Measurements from ENCODE around the gene INA. TPM values are rescaled to one million over a fixed set of nuclear protein-coding genes. Genes with fewer than 3 reads are reported as not detected.

Gene INA
- total and polyA plus RNA-seq, 2 donors = 0.94 to 0.98 TPM

DNA sequence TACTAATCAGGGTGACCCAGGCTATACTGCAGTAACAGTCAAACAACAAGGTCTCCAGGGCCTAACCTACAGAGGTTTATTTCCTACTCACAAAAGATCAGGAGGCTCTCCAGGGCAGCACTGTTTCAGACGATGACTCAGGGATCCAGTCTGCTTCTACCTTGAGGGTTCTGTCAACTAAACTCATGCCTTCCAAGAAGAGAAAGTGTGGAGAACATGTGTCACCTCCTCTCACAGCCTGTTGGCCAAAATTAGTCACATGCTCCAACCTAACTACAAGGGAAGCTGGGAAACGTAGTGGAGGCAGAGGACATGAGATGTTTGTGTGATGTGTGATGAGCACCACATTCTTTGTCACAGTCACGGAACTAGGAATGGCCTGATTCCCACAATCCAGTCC lies 14.7 kb upstream of the INA start:
- Histone ChIP-seq H3K9me3 (ENCODE audit: control insufficient read depth in 2 of 2, insufficient read depth in 1 of 2, low read length in 1 of 2) (peaks cover 0 to 8% of the 10 kb centered on the region in 2 donors), H3K4me3 (ENCODE audit: low read length in 2 of 2) (no peak overlapping the region), H3K36me3 (ENCODE audit: control insufficient read depth in 2 of 2, insufficient read depth in 2 of 2, low read length in 1 of 2) (no peaks in the 10 kb centered on the region), H3K27ac (ENCODE audit: low read depth in 1 of 2, low read length in 1 of 2) (no peak overlapping the region), H3K27me3 (ENCODE audit: control insufficient read depth in 2 of 2, insufficient read depth in 1 of 2, low read length in 1 of 2) (peaks cover 3 to 5% of the 10 kb centered on the region in 2 donors), H3K4me1 (ENCODE audit: control insufficient read depth in 2 of 2, insufficient read depth in 2 of 2, low read length in 2 of 2) (no peaks in the 10 kb centered on the region)
- no peak for DNase-seq (ENCODE audit: low read depth in 6 of 9, low spot score in 9 of 9)
- WGBS = 86% methylated on average over 3 of the region's 3 CpGs

DNA sequence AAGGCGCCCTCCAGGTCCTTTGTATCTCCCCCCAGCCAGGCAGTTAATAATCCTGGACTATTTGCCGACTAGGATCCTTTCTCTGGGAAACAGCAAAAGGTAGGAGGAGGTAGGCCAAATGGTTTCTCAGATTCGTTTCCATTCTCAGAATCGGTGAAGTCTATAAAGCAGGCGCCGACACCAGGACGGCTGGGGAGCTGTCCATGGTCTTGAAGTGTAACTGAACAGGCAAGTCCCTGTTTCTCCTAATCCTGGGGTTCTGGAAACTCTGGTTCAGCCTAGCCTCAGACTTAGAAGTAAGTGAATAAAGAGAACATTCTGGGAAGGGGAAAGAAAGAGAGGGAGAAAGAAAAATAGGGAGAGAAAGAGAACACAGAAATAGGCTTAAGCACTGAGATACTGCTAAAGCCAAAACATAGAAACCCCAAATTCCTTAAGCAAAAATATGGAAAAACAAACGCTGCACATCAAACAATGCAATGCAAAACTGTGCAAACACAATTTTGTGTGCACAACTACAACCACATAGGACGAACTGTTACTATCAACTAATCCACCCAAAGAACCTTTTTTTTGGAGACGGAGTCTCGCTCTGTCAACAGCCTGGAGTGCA lies 11.1 kb upstream of the INA start:
- H3K27me3 ChIP-seq (ENCODE audit: control insufficient read depth in 2 of 2, insufficient read depth in 1 of 2, low read length in 1 of 2) = peaks cover 3 to 5% of the 10 kb centered on the region in 2 donors
- peak in 8 of 9 donors; percentile 34 to 81 (median 57) for DNase-seq (ENCODE audit: low read depth in 6 of 9, low spot score in 9 of 9)
- WGBS = 35% methylated on average over 11 of the region's 11 CpGs

DNA sequence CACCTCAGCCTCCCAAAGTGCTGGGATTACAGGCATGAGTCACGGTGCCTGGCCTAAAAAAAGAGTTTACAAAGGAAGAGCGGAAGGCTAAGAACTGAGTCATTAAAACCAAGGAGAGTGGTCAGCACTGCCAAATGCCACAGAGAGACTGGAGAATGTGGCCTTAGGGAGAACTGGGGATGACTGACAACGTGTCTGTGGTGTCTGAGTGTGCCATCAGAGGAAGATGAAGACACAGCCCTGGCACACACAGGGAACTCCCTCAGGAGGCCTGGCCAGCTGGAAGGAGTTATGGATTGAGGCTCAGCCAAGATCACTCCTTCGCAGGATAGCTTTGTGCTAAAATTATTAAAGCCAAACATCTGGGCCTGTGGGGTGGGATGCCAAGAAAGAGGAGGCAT lies 3.9 kb upstream of the INA start:
- no peaks in the 10 kb centered on the region for H3K36me3 ChIP-seq (ENCODE audit: control insufficient read depth in 2 of 2, insufficient read depth in 2 of 2, low read length in 1 of 2)
- 84% methylated on average over 4 of the region's 4 CpGs for WGBS
- no peak overlapping the region for H3K27ac ChIP-seq (ENCODE audit: low read depth in 1 of 2, low read length in 1 of 2)
- H3K4me1 ChIP-seq (ENCODE audit: control insufficient read depth in 2 of 2, insufficient read depth in 2 of 2, low read length in 2 of 2) = peaks cover 12 to 13% of the 10 kb centered on the region in 2 donors
- H3K27me3 ChIP-seq (ENCODE audit: control insufficient read depth in 2 of 2, insufficient read depth in 1 of 2, low read length in 1 of 2) = peaks cover 14 to 36% of the 10 kb centered on the region in 2 donors
- no peak for DNase-seq (ENCODE audit: low read depth in 6 of 9, low spot score in 9 of 9)
- H3K9me3 ChIP-seq (ENCODE audit: control insufficient read depth in 2 of 2, insufficient read depth in 1 of 2, low read length in 1 of 2) = no peaks in the 10 kb centered on the region
- no peak overlapping the region for H3K4me3 ChIP-seq (ENCODE audit: low read length in 2 of 2)

More for the DNA sequence above, 11.1 kb upstream of the INA start:
- Histone ChIP-seq H3K27ac (ENCODE audit: low read depth in 1 of 2, low read length in 1 of 2) (no peak overlapping the region), H3K36me3 (ENCODE audit: control insufficient read depth in 2 of 2, insufficient read depth in 2 of 2, low read length in 1 of 2) (no peaks in the 10 kb centered on the region), H3K9me3 (ENCODE audit: control insufficient read depth in 2 of 2, insufficient read depth in 1 of 2, low read length in 1 of 2) (no peaks in the 10 kb centered on the region), H3K4me3 (ENCODE audit: low read length in 2 of 2) (no peak overlapping the region), H3K4me1 (ENCODE audit: control insufficient read depth in 2 of 2, insufficient read depth in 2 of 2, low read length in 2 of 2) (no peaks in the 10 kb centered on the region)

DNA sequence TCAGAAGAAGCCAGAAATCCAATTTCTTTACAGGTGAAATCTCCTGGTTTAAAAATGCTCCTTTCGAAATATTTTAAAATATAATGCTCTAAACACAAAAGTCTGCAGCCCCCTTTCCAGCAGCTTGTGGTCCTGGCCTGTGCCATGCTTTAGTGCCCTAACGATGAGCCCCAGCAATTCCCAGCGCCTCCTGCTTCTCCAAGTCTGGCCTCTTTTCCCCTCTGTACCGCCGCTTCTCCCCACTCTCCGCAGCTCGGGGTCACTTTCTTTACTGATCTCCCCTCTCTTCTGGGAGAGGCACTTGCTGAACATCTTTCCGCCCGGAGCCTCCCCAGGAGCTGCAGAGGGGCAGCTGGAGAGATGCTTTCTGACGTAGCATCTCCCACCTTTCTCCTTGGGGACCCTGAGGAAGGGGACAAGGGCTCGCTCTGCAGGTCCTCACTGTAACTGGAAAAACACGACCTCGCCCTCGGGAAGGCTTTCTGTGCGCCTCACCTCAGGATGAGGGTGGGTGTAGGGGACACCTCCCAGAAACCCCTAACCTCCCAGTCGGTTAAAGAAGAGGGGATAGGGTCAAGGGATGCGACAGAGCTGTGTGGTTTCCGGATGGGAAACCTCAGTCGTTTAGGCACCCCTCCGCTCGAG lies 565 bp upstream of the INA start:
- H3K9me3 ChIP-seq (ENCODE audit: control insufficient read depth in 2 of 2, insufficient read depth in 1 of 2, low read length in 1 of 2) = no peaks in the 10 kb centered on the region
- WGBS = 13% methylated on average over 21 of the region's 21 CpGs
- peaks cover 18 to 62% of the 10 kb centered on the region in 2 donors for H3K27me3 ChIP-seq (ENCODE audit: control insufficient read depth in 2 of 2, insufficient read depth in 1 of 2, low read length in 1 of 2)
- H3K4me1 ChIP-seq (ENCODE audit: control insufficient read depth in 2 of 2, insufficient read depth in 2 of 2, low read length in 2 of 2) = peaks cover 13 to 18% of the 10 kb centered on the region in 2 donors
- H3K4me3 ChIP-seq (ENCODE audit: low read length in 2 of 2) = peak overlapping the region in 1 of 2 donors; percentile 47
- no peak for DNase-seq (ENCODE audit: low read depth in 6 of 9, low spot score in 9 of 9)
- no peaks in the 10 kb centered on the region for H3K36me3 ChIP-seq (ENCODE audit: control insufficient read depth in 2 of 2, insufficient read depth in 2 of 2, low read length in 1 of 2)
- no peak overlapping the region for H3K27ac ChIP-seq (ENCODE audit: low read depth in 1 of 2, low read length in 1 of 2)

DNA sequence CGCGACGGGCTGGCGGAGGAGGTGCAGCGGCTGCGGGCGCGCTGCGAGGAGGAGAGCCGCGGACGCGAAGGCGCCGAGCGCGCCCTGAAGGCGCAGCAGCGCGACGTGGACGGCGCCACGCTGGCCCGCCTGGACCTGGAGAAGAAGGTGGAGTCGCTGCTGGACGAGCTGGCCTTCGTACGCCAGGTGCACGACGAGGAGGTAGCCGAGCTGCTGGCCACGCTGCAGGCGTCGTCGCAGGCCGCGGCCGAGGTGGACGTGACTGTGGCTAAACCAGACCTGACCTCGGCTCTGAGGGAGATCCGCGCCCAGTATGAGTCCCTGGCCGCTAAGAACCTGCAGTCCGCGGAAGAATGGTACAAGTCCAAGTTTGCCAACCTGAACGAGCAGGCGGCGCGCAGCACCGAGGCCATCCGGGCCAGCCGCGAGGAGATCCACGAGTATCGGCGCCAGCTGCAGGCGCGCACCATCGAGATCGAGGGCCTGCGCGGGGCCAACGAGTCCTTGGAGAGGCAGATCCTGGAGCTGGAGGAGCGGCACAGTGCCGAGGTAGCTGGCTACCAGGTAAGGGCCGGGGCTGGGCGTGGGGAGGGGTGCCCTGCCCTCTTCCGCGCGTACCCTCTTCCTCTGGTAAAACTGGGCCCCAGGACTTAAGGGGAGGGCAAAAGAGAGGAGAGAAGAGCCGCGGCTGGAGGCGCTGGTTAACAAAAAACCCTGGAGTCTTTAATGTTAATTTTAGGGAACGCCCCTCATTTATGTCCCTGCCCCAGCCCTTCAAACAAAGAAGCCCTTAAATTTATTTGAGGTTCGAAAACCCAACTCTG lies 987 bp downstream of the INA start:
- Histone ChIP-seq H3K27ac (ENCODE audit: low read depth in 1 of 2, low read length in 1 of 2) (no peak overlapping the region), H3K27me3 (ENCODE audit: control insufficient read depth in 2 of 2, insufficient read depth in 1 of 2, low read length in 1 of 2) (peaks cover 18 to 67% of the 10 kb centered on the region in 2 donors), H3K36me3 (ENCODE audit: control insufficient read depth in 2 of 2, insufficient read depth in 2 of 2, low read length in 1 of 2) (no peaks in the 10 kb centered on the region), H3K4me1 (ENCODE audit: control insufficient read depth in 2 of 2, insufficient read depth in 2 of 2, low read length in 2 of 2) (peaks cover 17 to 21% of the 10 kb centered on the region in 2 donors), H3K4me3 (ENCODE audit: low read length in 2 of 2) (peak overlapping the region in 1 of 2 donors; percentile 47), H3K9me3 (ENCODE audit: control insufficient read depth in 2 of 2, insufficient read depth in 1 of 2, low read length in 1 of 2) (no peaks in the 10 kb centered on the region)
- 11% methylated on average over 76 of the region's 76 CpGs for WGBS
- DNase-seq (ENCODE audit: low read depth in 6 of 9, low spot score in 9 of 9) = no peak

DNA sequence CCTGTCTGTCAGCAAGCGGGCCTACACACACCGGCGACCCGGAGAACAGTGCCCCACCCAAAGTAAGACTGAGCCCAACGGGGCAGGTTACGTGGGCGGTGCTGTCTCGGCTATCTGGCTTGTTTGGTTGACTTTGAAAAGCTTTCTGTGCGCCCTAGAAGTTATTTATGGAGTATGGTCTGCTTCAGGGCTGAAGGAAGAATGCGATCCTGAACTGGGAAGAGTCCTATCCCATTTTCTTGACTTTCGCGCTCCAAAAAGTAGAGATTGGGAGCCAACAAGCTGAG lies 1.5 kb downstream of the INA start:
- Histone ChIP-seq H3K36me3 (ENCODE audit: control insufficient read depth in 2 of 2, insufficient read depth in 2 of 2, low read length in 1 of 2) (no peaks in the 10 kb centered on the region), H3K4me1 (ENCODE audit: control insufficient read depth in 2 of 2, insufficient read depth in 2 of 2, low read length in 2 of 2) (peaks cover 17 to 21% of the 10 kb centered on the region in 2 donors), H3K9me3 (ENCODE audit: control insufficient read depth in 2 of 2, insufficient read depth in 1 of 2, low read length in 1 of 2) (no peaks in the 10 kb centered on the region), H3K27ac (ENCODE audit: low read depth in 1 of 2, low read length in 1 of 2) (no peak overlapping the region), H3K27me3 (ENCODE audit: control insufficient read depth in 2 of 2, insufficient read depth in 1 of 2, low read length in 1 of 2) (peaks cover 18 to 65% of the 10 kb centered on the region in 2 donors), H3K4me3 (ENCODE audit: low read length in 2 of 2) (no peak overlapping the region)
- no peak for DNase-seq (ENCODE audit: low read depth in 6 of 9, low spot score in 9 of 9)
- 38% methylated on average over 12 of the region's 12 CpGs for WGBS

DNA sequence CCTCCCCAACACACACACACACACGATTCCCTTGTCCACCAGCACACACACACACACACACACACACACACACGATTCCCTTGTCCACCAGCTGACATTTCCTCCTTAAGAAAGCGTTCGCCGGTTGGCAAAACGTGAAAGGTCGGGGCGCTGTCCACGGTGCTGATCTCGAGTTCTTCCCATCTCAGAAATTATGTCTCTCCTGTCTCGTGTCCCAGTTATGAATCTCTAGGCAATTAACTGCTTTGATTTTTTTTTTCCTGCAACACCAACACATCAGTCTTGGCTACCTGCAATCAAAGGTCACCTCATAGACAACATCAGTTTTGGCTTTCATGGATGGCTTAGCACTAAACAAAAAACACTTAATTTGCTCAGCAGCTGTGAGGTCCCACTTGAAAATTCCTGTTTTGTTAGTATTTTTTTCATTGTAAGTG lies 1.9 kb downstream of the INA start:
- 8% methylated on average over 11 of the region's 11 CpGs for WGBS
- no peak overlapping the region for H3K27ac ChIP-seq (ENCODE audit: low read depth in 1 of 2, low read length in 1 of 2)
- H3K4me3 ChIP-seq (ENCODE audit: low read length in 2 of 2) = no peak overlapping the region
- DNase-seq (ENCODE audit: low read depth in 6 of 9, low spot score in 9 of 9) = peak; percentile 21 to 75 (median 51)
- H3K36me3 ChIP-seq (ENCODE audit: control insufficient read depth in 2 of 2, insufficient read depth in 2 of 2, low read length in 1 of 2) = no peaks in the 10 kb centered on the region
- H3K27me3 ChIP-seq (ENCODE audit: control insufficient read depth in 2 of 2, insufficient read depth in 1 of 2, low read length in 1 of 2) = peaks cover 18 to 65% of the 10 kb centered on the region in 2 donors
- H3K9me3 ChIP-seq (ENCODE audit: control insufficient read depth in 2 of 2, insufficient read depth in 1 of 2, low read length in 1 of 2) = no peaks in the 10 kb centered on the region
- peaks cover 17 to 21% of the 10 kb centered on the region in 2 donors for H3K4me1 ChIP-seq (ENCODE audit: control insufficient read depth in 2 of 2, insufficient read depth in 2 of 2, low read length in 2 of 2)

DNA sequence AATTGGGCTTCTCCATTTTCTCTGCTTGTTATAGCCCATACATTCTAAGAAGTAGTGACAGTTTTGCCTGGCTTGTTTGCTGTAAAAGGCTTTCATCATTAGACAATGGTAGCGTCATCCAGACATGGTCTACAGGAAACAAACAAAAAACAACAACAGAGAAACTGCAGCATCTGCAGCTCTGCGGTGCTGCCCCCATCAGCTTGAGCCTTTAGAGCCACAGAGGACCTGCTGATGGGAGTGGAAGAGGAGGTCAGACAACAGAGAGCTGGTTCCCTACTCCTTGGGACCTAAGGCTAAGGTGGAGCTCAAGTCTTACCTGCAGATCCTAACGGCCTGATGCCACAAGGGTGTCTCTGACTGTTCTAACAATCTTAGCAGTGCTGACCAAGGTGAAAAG lies 3.1 kb downstream of the INA start:
- Histone ChIP-seq H3K27me3 (ENCODE audit: control insufficient read depth in 2 of 2, insufficient read depth in 1 of 2, low read length in 1 of 2) (peaks cover 18 to 61% of the 10 kb centered on the region in 2 donors), H3K9me3 (ENCODE audit: control insufficient read depth in 2 of 2, insufficient read depth in 1 of 2, low read length in 1 of 2) (no peaks in the 10 kb centered on the region), H3K27ac (ENCODE audit: low read depth in 1 of 2, low read length in 1 of 2) (no peak overlapping the region), H3K4me3 (ENCODE audit: low read length in 2 of 2) (no peak overlapping the region), H3K36me3 (ENCODE audit: control insufficient read depth in 2 of 2, insufficient read depth in 2 of 2, low read length in 1 of 2) (no peaks in the 10 kb centered on the region), H3K4me1 (ENCODE audit: control insufficient read depth in 2 of 2, insufficient read depth in 2 of 2, low read length in 2 of 2) (peaks cover 17 to 21% of the 10 kb centered on the region in 2 donors)
- WGBS = 75% methylated on average over 3 of the region's 3 CpGs
- DNase-seq (ENCODE audit: low read depth in 6 of 9, low spot score in 9 of 9) = no peak

DNA sequence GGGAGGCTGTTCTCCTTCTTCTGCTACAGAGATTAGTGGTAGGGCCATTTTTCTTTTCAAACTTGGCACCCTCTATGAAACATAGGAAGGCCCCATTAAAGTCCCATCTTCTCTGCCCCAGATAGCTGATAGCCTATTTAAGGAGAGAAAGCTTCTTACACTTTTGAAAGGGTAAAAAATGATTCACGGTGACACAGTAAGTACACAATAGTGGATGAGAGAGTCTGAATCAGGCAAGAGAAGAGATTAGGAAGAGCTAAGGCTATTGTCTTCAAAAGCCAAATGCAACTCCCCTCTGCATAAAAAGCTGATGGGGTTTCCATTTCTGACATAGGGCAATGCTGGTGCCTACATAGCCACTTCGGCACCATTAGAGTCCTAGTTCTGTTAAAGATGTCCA lies 3.6 kb downstream of the INA start:
- DNase-seq (ENCODE audit: low read depth in 6 of 9, low spot score in 9 of 9) = no peak
- Histone ChIP-seq H3K9me3 (ENCODE audit: control insufficient read depth in 2 of 2, insufficient read depth in 1 of 2, low read length in 1 of 2) (no peaks in the 10 kb centered on the region), H3K4me3 (ENCODE audit: low read length in 2 of 2) (no peak overlapping the region), H3K36me3 (ENCODE audit: control insufficient read depth in 2 of 2, insufficient read depth in 2 of 2, low read length in 1 of 2) (no peaks in the 10 kb centered on the region), H3K27ac (ENCODE audit: low read depth in 1 of 2, low read length in 1 of 2) (no peak overlapping the region), H3K4me1 (ENCODE audit: control insufficient read depth in 2 of 2, insufficient read depth in 2 of 2, low read length in 2 of 2) (peaks cover 17 to 21% of the 10 kb centered on the region in 2 donors), H3K27me3 (ENCODE audit: control insufficient read depth in 2 of 2, insufficient read depth in 1 of 2, low read length in 1 of 2) (peaks cover 18 to 56% of the 10 kb centered on the region in 2 donors)
- WGBS = 96% methylated on average over 2 of the region's 2 CpGs

Measured in thymus (tissue), 11 donors.